H9 (cell line): ENCODE results near the gene CYP2C18. TPM values are rescaled to one million over a fixed set of nuclear protein-coding genes. Genes with fewer than 3 reads are reported as not detected.

Experiments used
- DNase-seq: peaks from one replicate; pipeline ENCODE4 v3.0.0-alpha.2; 2017
- H2AFZ ChIP-seq: one replicate; pipeline ENCODE4 v1.6.1; 2013; ENCODE audit warnings: mild to moderate bottlenecking, low read length, control low read depth, moderate library complexity
- H2AK5ac ChIP-seq: 2 replicates; pipeline ENCODE4 v1.6.1; 2013; ENCODE audit warnings: low read length, control low read depth, mixed read lengths; ENCODE audit not compliant: insufficient read length
- H2BK120ac ChIP-seq: one replicate; pipeline ENCODE4 v1.6.1; 2013; ENCODE audit warnings: low read depth, mild to moderate bottlenecking, low read length, control low read depth, inconsistent platforms; ENCODE audit not compliant: poor library complexity, severe bottlenecking
- H2BK12ac ChIP-seq: 2 replicates; pipeline ENCODE4 v1.6.1; 2013; ENCODE audit warnings: low read length, control low read depth, mixed read lengths, low read depth; ENCODE audit not compliant: insufficient read length
- H2BK15ac ChIP-seq: 2 replicates; pipeline ENCODE4 v1.6.1; 2013; ENCODE audit warnings: low read depth, low read length, control low read depth
- H2BK20ac ChIP-seq: one replicate; pipeline ENCODE4 v1.6.1; 2013; ENCODE audit warnings: low read depth, mild to moderate bottlenecking, low read length, control low read depth, inconsistent platforms; ENCODE audit not compliant: poor library complexity, severe bottlenecking
- H2BK5ac ChIP-seq: 2 replicates; pipeline ENCODE4 v1.6.1; 2013; ENCODE audit warnings: low read length, control low read depth, mixed read lengths; ENCODE audit not compliant: insufficient read length
- H3K14ac ChIP-seq: 2 replicates; pipeline ENCODE4 v1.6.1; 2013; ENCODE audit warnings: low read length, control low read depth; ENCODE audit not compliant: insufficient read depth
- H3K18ac ChIP-seq: 2 replicates; pipeline ENCODE4 v1.6.1; 2013; ENCODE audit warnings: low read depth, mild to moderate bottlenecking, mixed read lengths, low read length, control low read depth; ENCODE audit not compliant: insufficient read length
- H3K23ac ChIP-seq: 2 replicates; pipeline ENCODE4 v1.6.1; 2013; ENCODE audit warnings: low read length, control low read depth, mixed read lengths, low read depth; ENCODE audit not compliant: insufficient read length
- H3K23me2 ChIP-seq: 2 replicates; pipeline ENCODE4 v1.6.1; 2013; ENCODE audit warnings: low read depth, mild to moderate bottlenecking, mixed read lengths, low read length, control low read depth; ENCODE audit not compliant: insufficient read length, poor library complexity, severe bottlenecking
- H3K27ac ChIP-seq: 2 replicates; pipeline ENCODE4 v1.5.1; 2013; ENCODE audit warnings: low read length, control low read depth, mixed read lengths, low read depth; ENCODE audit not compliant: insufficient read length
- H3K27me3 ChIP-seq: 2 replicates; pipeline ENCODE4 v1.6.1; 2013; ENCODE audit warnings: low read length, control low read depth, inconsistent platforms; ENCODE audit not compliant: insufficient read depth
- H3K4ac ChIP-seq: 2 replicates; pipeline ENCODE4 v1.6.1; 2013; ENCODE audit warnings: low read depth, mild to moderate bottlenecking, control low read depth, inconsistent platforms, low read length, moderate library complexity
- H3K4me1 ChIP-seq: 2 replicates; pipeline ENCODE4 v1.6.1; 2013; ENCODE audit warnings: low read length, control low read depth, inconsistent platforms; ENCODE audit not compliant: insufficient read depth
- H3K4me2 ChIP-seq: 2 replicates; pipeline ENCODE4 v1.6.1; 2013; ENCODE audit warnings: low read length, control low read depth, mixed read lengths; ENCODE audit not compliant: insufficient read length, insufficient read depth
- H3K56ac ChIP-seq: 2 replicates; pipeline ENCODE4 v1.6.1; 2013; ENCODE audit warnings: low read depth, mild to moderate bottlenecking, mixed read lengths, low read length, control low read depth; ENCODE audit not compliant: insufficient read length
- H3K79me1 ChIP-seq: 2 replicates; pipeline ENCODE4 v1.6.1; 2013; ENCODE audit warnings: low read depth, mild to moderate bottlenecking, moderate library complexity, low read length, control low read depth, inconsistent platforms; ENCODE audit not compliant: insufficient read depth, poor library complexity, severe bottlenecking
- H3K79me2 ChIP-seq: 2 replicates; pipeline ENCODE4 v1.6.1; 2013; ENCODE audit warnings: low read length, control low read depth, inconsistent platforms; ENCODE audit not compliant: insufficient read depth
- H3K9ac ChIP-seq: 2 replicates; pipeline ENCODE4 v1.6.1; 2013; ENCODE audit warnings: low read length, control low read depth, mixed read lengths; ENCODE audit not compliant: insufficient read length; ENCODE audit errors: extremely low read depth
- H3K9me3 ChIP-seq: one replicate; pipeline ENCODE4 v1.6.1; 2013; ENCODE audit warnings: low read depth, low read length, inconsistent platforms; ENCODE audit not compliant: control insufficient read depth
- H3T11ph ChIP-seq: one replicate; pipeline ENCODE4 v1.6.1; 2013; ENCODE audit warnings: mild to moderate bottlenecking, low read length, control low read depth, inconsistent platforms
- H4K20me1 ChIP-seq: one replicate; pipeline ENCODE4 v1.6.1; 2013; ENCODE audit not compliant: control insufficient read depth, insufficient read length, insufficient read depth
- H4K5ac ChIP-seq: 2 replicates; pipeline ENCODE4 v1.6.1; 2013; ENCODE audit warnings: low read depth, mild to moderate bottlenecking, mixed read lengths, low read length, control low read depth; ENCODE audit not compliant: insufficient read length
- H4K8ac ChIP-seq: replicated peaks from 2 replicates; pipeline ENCODE4 v1.6.1; 2013; ENCODE audit warnings: low read length, control low read depth, mixed read lengths, low read depth; ENCODE audit not compliant: insufficient read length
- H4K91ac ChIP-seq: 2 replicates; pipeline ENCODE4 v1.6.1; 2013; ENCODE audit warnings: low read depth, mild to moderate bottlenecking, moderate library complexity, mixed read lengths, low read length, control low read depth; ENCODE audit not compliant: insufficient read length
- H3K27ac Mint-ChIP-seq, 3 experiments: 2 replicates in 2 of 3; 3 replicates in 1 of 3; pipeline ENCODE4 v1.8.0; 2020 to 2021; ENCODE audit warnings: mixed read lengths in 3 of 3, mild to moderate bottlenecking in 1 of 3, moderate library complexity in 1 of 3
- H3K27me3 Mint-ChIP-seq: 2 replicates; pipeline ENCODE4 v1.8.0; 2021; ENCODE audit warnings: low read depth, mild to moderate bottlenecking, moderate library complexity, mixed read lengths
- H3K36me3 Mint-ChIP-seq, 3 experiments: 2 replicates in 2 of 3; 3 replicates in 1 of 3; pipeline ENCODE4 v1.8.0; 2020 to 2021; ENCODE audit warnings: low read depth in 3 of 3, mixed read lengths in 3 of 3; ENCODE audit not compliant: insufficient read depth in 1 of 3
- H3K4me1 Mint-ChIP-seq, 2 experiments: 2 replicates each; pipeline ENCODE4 v1.8.0; 2020; ENCODE audit warnings: mixed read lengths in 2 of 2
- H3K4me3 Mint-ChIP-seq, 2 experiments: 2 replicates in 1 of 2; 3 replicates in 1 of 2; pipeline ENCODE4 v1.8.0; 2020 to 2021; ENCODE audit warnings: mild to moderate bottlenecking in 2 of 2, mixed read lengths in 2 of 2, moderate library complexity in 1 of 2
- H3K9me3 Mint-ChIP-seq, 2 experiments: 2 replicates in 1 of 2; 3 replicates in 1 of 2; pipeline ENCODE4 v1.8.0; 2020; ENCODE audit warnings: mild to moderate bottlenecking in 2 of 2, mixed read lengths in 2 of 2, moderate library complexity in 1 of 2
- WGBS: extraction: QIAGEN DNeasy Blood & Tissue Kit; methylation state at CpG from one replicate; pipeline ENCODE4 v1.1.7; 2013; ENCODE audit warnings: missing lambda C conversion rate, low lambda C conversion rate, mixed read lengths; ENCODE audit not compliant: insufficient read length; ENCODE audit errors: extremely low coverage; 5-methylcytosine and 5-hydroxymethylcytosine counted together
- total RNA-seq: library from RNA; stranded (reverse); gene quantifications from 2 replicates; pipeline ENCODE4 v1.2.1, GENCODE V29; 2021
- TF ChIP-seq, protein P1 (sequence below): fragments of 200-600 bp; sonication (generic); conservative IDR thresholded peaks from 3 replicates; pipeline ENCODE4 v1.8.0; 2021; ENCODE audit warnings: antibody characterized with exemption, mild to moderate bottlenecking

Gene CYP2C18
- total RNA-seq, 1 experiment from 2014 or later, result 0.09 TPM

GRCh38 chr10:94639902-94640301, 43.6 kb upstream of the CYP2C18 start:
- Histone ChIP-seq H3T11ph (no peak overlapping the region), H3K27me3 (no peaks in the 10 kb centered on the region), H3K4me2 (no peak overlapping the region), H2BK12ac (no peak overlapping the region), H3K14ac (0 out of 2 replicates have a peak overlapping the region, but pooled peaks have one; percentile 5), H2BK120ac (no peak overlapping the region), H4K91ac (no peak overlapping the region), H4K5ac (no peak overlapping the region), H3K23me2 (no peaks in the 10 kb centered on the region), H3K79me1 (no peaks in the 10 kb centered on the region), H4K20me1 (no peaks in the 10 kb centered on the region), H3K23ac (no peak overlapping the region), H3K27ac (no peak overlapping the region), H3K4me1 (no peaks in the 10 kb centered on the region), H3K4ac (no peak overlapping the region), H3K18ac (no peak overlapping the region), H3K9ac (no peak overlapping the region), H3K79me2 (no peaks in the 10 kb centered on the region), H3K56ac (no peak overlapping the region), H2AK5ac (no peak overlapping the region), H4K8ac (no peak overlapping the region), H3K9me3 (no peaks in the 10 kb centered on the region), H2BK20ac (no peak overlapping the region), H2BK15ac (no peak overlapping the region), H2AFZ (no peak overlapping the region), H2BK5ac (no peak overlapping the region)
- WGBS, result no CpG with 5 or more reads among the region's 8 CpGs
- H3K36me3 Mint-ChIP-seq, result peaks cover 26 to 30% (median 27%) of the 10 kb centered on the region in 3 experiments
- no peak overlapping the region; a peak in 1 of 7 replicates for H3K27ac Mint-ChIP-seq
- H3K27me3 Mint-ChIP-seq, result no peaks in the 10 kb centered on the region; the same call in 1 of the 2 replicates
- no peaks in the 10 kb centered on the region for H3K4me1 Mint-ChIP-seq
- H3K4me3 Mint-ChIP-seq, result no peak overlapping the region
- TF ChIP-seq, protein P1, sequence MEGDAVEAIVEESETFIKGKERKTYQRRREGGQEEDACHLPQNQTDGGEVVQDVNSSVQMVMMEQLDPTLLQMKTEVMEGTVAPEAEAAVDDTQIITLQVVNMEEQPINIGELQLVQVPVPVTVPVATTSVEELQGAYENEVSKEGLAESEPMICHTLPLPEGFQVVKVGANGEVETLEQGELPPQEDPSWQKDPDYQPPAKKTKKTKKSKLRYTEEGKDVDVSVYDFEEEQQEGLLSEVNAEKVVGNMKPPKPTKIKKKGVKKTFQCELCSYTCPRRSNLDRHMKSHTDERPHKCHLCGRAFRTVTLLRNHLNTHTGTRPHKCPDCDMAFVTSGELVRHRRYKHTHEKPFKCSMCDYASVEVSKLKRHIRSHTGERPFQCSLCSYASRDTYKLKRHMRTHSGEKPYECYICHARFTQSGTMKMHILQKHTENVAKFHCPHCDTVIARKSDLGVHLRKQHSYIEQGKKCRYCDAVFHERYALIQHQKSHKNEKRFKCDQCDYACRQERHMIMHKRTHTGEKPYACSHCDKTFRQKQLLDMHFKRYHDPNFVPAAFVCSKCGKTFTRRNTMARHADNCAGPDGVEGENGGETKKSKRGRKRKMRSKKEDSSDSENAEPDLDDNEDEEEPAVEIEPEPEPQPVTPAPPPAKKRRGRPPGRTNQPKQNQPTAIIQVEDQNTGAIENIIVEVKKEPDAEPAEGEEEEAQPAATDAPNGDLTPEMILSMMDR, result peak; percentile 54
- peak; percentile 61 for DNase-seq
- peaks cover 24 to 30% of the 10 kb centered on the region in 2 experiments for H3K9me3 Mint-ChIP-seq
